HCT116 (cell line): Measurements from ENCODE around the gene SEPTIN12. TPM values are rescaled to one million over a fixed set of nuclear protein-coding genes. Genes with fewer than 3 reads are reported as not detected.
A peak's percentile ranks its signal among the peaks of the same experiment; 100 is the strongest.

Source experiments
- ATAC-seq: fragments of 200-7000 bp; cut with Tn5 transposase; 2 replicates; pipeline ENCODE4 v1.9.1; 2020; ENCODE audit warnings: mild to moderate bottlenecking, moderate library complexity
- BruUV-seq: library from RNA; stranded (reverse); fragments of 400-500 nt; replicated peaks from 2 replicates; lab custom pipeline; 2021; lab: Mats Ljungman, UMichigan
- CTCF ChIA-PET: fragments of 300-600 bp; sonication (Branson Sonifier 250); formaldehyde crosslinking; loops from one replicate; lab custom pipeline; 2021; ENCODE audit warnings: antibody characterized with exemption; lab: Charles Lee
- POLR2A ChIA-PET: fragments of 300-600, 350-600 bp; sonication (Branson Sonifier 250); formaldehyde crosslinking; loops from one replicate; lab custom pipeline; 2021; ENCODE audit warnings: antibody characterized with exemption; lab: Charles Lee
- RAD21 ChIA-PET, 2 experiments: fragments of 300-600 bp; sonication (Branson Sonifier 250); formaldehyde crosslinking; loops; one replicate each; lab custom pipeline; 2023; ENCODE audit warnings: low total read pairs in 2 of 2; ENCODE audit not compliant: uncharacterized antibody in 2 of 2, unreplicated experiment in 2 of 2, low non-redundant PET in 1 of 2; lab: Charles Lee
- DNase-seq: peaks from one replicate; pipeline ENCODE4 v3.0.0-alpha.2; 2010; ENCODE audit warnings: low read depth, low spot score
- H2AFZ ChIP-seq: fragments of 200-600 bp; shearing (Covaris generic), sonication (generic); 2 replicates; pipeline ENCODE4 v1.6.1; 2017; ENCODE audit warnings: low read depth, mixed run types, mixed read lengths, antibody characterized with exemption, low read length; ENCODE audit not compliant: poor library complexity, severe bottlenecking
- H3K27ac ChIP-seq: 2 replicates; pipeline ENCODE4 v1.5.1; 2012; ENCODE audit warnings: low read depth, low read length
- H3K27me3 ChIP-seq: fragments of 200-600 bp; sonication (generic); 2 replicates; pipeline ENCODE4 v1.6.1; 2016; ENCODE audit warnings: mixed run types, low read length, mixed read lengths; ENCODE audit not compliant: insufficient read depth
- H3K36me3 ChIP-seq, 2 experiments: fragments of 200-500 bp in 1 of 2; fragments of 200-600 bp in 1 of 2; sonication (Bioruptor generic) in 1 of 2; sonication (generic) in 1 of 2; 2 replicates each; pipeline versions ENCODE4 v1.5.1 to v1.6.1; 2014 to 2016; ENCODE audit warnings: low read length in 2 of 2, inconsistent platforms in 1 of 2, mixed read lengths in 1 of 2, mixed run types in 1 of 2; ENCODE audit not compliant: insufficient read depth in 2 of 2, control insufficient read depth in 1 of 2
- H3K4me1 ChIP-seq, 2 experiments: fragments of 200-600 bp in 1 of 2; sonication (generic) in 1 of 2; 2 replicates each; pipeline versions ENCODE4 v1.5.1 to v1.6.1; 2012 to 2017; ENCODE audit warnings: low read length in 2 of 2, inconsistent platforms in 1 of 2, mild to moderate bottlenecking in 1 of 2, mixed read lengths in 1 of 2, mixed run types in 1 of 2, moderate library complexity in 1 of 2; ENCODE audit not compliant: insufficient read depth in 2 of 2, control insufficient read depth in 1 of 2
- H3K4me2 ChIP-seq: fragments of 200-600 bp; sonication (generic); 2 replicates; pipeline ENCODE4 v1.6.1; 2017; ENCODE audit warnings: mixed run types, low read length, mixed read lengths
- H3K4me3 ChIP-seq, 2 experiments: fragments of 200-600 bp in 1 of 2; sonication (generic) in 1 of 2; replicated peaks in 1 of 2; 2 replicates each; pipeline ENCODE4 v1.5.1; 2011 to 2016; ENCODE audit warnings: low read length in 2 of 2, control low read depth in 1 of 2, low read depth in 1 of 2, mild to moderate bottlenecking in 1 of 2, mixed read lengths in 1 of 2, mixed run types in 1 of 2
- H3K79me2 ChIP-seq: fragments of 200-600 bp; sonication (generic); 2 replicates; pipeline ENCODE4 v1.6.1; 2017; ENCODE audit warnings: mild to moderate bottlenecking, mixed run types, low read length, moderate library complexity, mixed read lengths; ENCODE audit not compliant: insufficient read depth
- H3K9ac ChIP-seq: fragments of 200-600 bp; sonication (generic); 2 replicates; pipeline ENCODE4 v1.6.1; 2016; ENCODE audit warnings: low read length, mixed read lengths
- H3K9me2 ChIP-seq: fragments of 200-600 bp; sonication (generic), shearing (Covaris generic); 2 replicates; pipeline ENCODE4 v1.6.1; 2017; ENCODE audit warnings: mixed run types, mild to moderate bottlenecking, moderate library complexity; ENCODE audit not compliant: insufficient read depth
- H3K9me3 ChIP-seq, 2 experiments: fragments of 200-500 bp in 1 of 2; fragments of 200-600 bp in 1 of 2; sonication (Bioruptor generic) in 1 of 2; sonication (generic) in 1 of 2; 2 replicates each; pipeline ENCODE4 v1.6.1; 2014 to 2017; ENCODE audit warnings: low read length in 2 of 2, mixed read lengths in 2 of 2, inconsistent platforms in 1 of 2, low read depth in 1 of 2, mild to moderate bottlenecking in 1 of 2, mixed run types in 1 of 2, moderate library complexity in 1 of 2; ENCODE audit not compliant: control insufficient read depth in 1 of 2, insufficient read depth in 1 of 2
- H4K20me1 ChIP-seq: fragments of 200-600 bp; sonication (generic), shearing (Covaris generic); 2 replicates; pipeline ENCODE4 v1.6.1; 2017; ENCODE audit warnings: mixed run types, mild to moderate bottlenecking, moderate library complexity; ENCODE audit not compliant: insufficient read depth
- ATF3 ChIP-seq: IDR thresholded peaks from 2 replicates; pipeline ENCODE4 v1.6.1; 2012
- CBX3 ChIP-seq: IDR thresholded peaks from 2 replicates; pipeline ENCODE4 v1.6.1; 2012; ENCODE audit warnings: low read depth
- CEBPB ChIP-seq: IDR thresholded peaks from 2 replicates; pipeline ENCODE4 v1.6.1; 2012; ENCODE audit warnings: low read depth
- EGR1 ChIP-seq: IDR thresholded peaks from 2 replicates; pipeline ENCODE4 v1.6.1; 2012; ENCODE audit warnings: low read depth
- ELF1 ChIP-seq: IDR thresholded peaks from 2 replicates; pipeline ENCODE4 v1.6.1; 2012; ENCODE audit warnings: low read depth, borderline replicate concordance
- EZH2 ChIP-seq: fragments of 200-600 bp; sonication (generic); IDR thresholded peaks from 2 replicates; pipeline ENCODE4 v1.6.1; 2017; ENCODE audit warnings: antibody characterized with exemption, mixed run types
- EZH2phosphoT487 ChIP-seq: fragments of 200-600 bp; IDR thresholded peaks from 2 replicates; pipeline ENCODE4 v1.6.1; 2018; ENCODE audit warnings: antibody characterized with exemption, borderline replicate concordance
- FOSL1 ChIP-seq: IDR thresholded peaks from 2 replicates; pipeline ENCODE4 v1.6.1; 2012; ENCODE audit warnings: low read depth
- JUND ChIP-seq: IDR thresholded peaks from 2 replicates; pipeline ENCODE4 v1.6.1; 2012
- MAX ChIP-seq: IDR thresholded peaks from 2 replicates; pipeline ENCODE4 v1.6.1; 2012
- POLR2A ChIP-seq: IDR thresholded peaks from 2 replicates; pipeline ENCODE4 v1.7.0; 2011; ENCODE audit warnings: borderline replicate concordance; ENCODE audit not compliant: insufficient read depth, insufficient read length; ENCODE audit errors: extremely low read depth
- POLR2AphosphoS5 ChIP-seq: IDR thresholded peaks from 2 replicates; pipeline ENCODE4 v1.6.1; 2011; ENCODE audit warnings: mild to moderate bottlenecking, low read depth, low read length, moderate library complexity
- RAD21 ChIP-seq: IDR thresholded peaks from 2 replicates; pipeline ENCODE4 v1.6.1; 2012; ENCODE audit warnings: low read depth, mild to moderate bottlenecking
- REST ChIP-seq: IDR thresholded peaks from 2 replicates; pipeline ENCODE4 v1.6.1; 2012; ENCODE audit warnings: low read depth
- SIN3A ChIP-seq: IDR thresholded peaks from 2 replicates; pipeline ENCODE4 v1.6.1; 2012; ENCODE audit warnings: low read depth
- TCF7L2 ChIP-seq: IDR thresholded peaks from 2 replicates; pipeline ENCODE4 v1.7.0; 2011; ENCODE audit warnings: borderline replicate concordance, inconsistent platforms; ENCODE audit not compliant: insufficient read depth, insufficient read length; ENCODE audit errors: extremely low read depth
- ZBTB33 ChIP-seq: IDR thresholded peaks from 2 replicates; pipeline ENCODE4 v1.6.1; 2011; ENCODE audit warnings: mild to moderate bottlenecking, low read length, moderate library complexity; ENCODE audit not compliant: insufficient replicate concordance; ENCODE audit errors: extremely low read depth
- ZFX ChIP-seq: fragments of 450-650 bp; IDR thresholded peaks from 2 replicates; pipeline ENCODE4 v1.6.1; 2017
- ZNF274 ChIP-seq: fragments of 200-500 bp; sonication (Bioruptor generic); IDR thresholded peaks from 2 replicates; pipeline ENCODE4 v1.6.1; 2014; ENCODE audit warnings: mild to moderate bottlenecking, low read depth, low read length, inconsistent platforms
- intact Hi-C: fragments of 100-400 bp; cut with micrococcal nuclease; formaldehyde crosslinking; loops from 2 replicates; pipeline ENCODE4 v1.10.0; 2022
- total RNA-seq: library from RNA; stranded (reverse); gene quantifications from one replicate; pipeline ENCODE4 v1.2.1, GENCODE V29; 2021; ENCODE audit not compliant: unreplicated experiment

SEPTIN12 gene
- total RNA-seq, 1 experiment from 2014 or later = not detected

- CTCF ChIA-PET = no interaction called here
- no peaks in the 10 kb centered on the region for H4K20me1 ChIP-seq
- peak; percentile 35; the same call in 1 of the 2 replicates for ATAC-seq
- intact Hi-C loops = no loop called here
- DNase-seq = no peak
- H3K27ac ChIP-seq = no peak within 1 kb of the TSS; the same call in 1 of the 2 replicates
- H3K9ac ChIP-seq = no peak within 1 kb of the TSS
- POLR2A ChIA-PET = no interaction called here
- H3K36me3 ChIP-seq = no peaks in the 10 kb centered on the region
- H3K79me2 ChIP-seq = no peaks in the 10 kb centered on the region
- H3K4me2 ChIP-seq = no peak within 1 kb of the TSS
- BruUV-seq = no TSS peak
- H3K4me3 ChIP-seq = no peak within 1 kb of the TSS
- TF ChIP-seq EZH2phosphoT487 (no peak), JUND (no peak), CEBPB (no peak), SIN3A (no peak), ZFX (no peak), ZBTB33 (no peak), EZH2 (no peak), CBX3 (no peak), MAX (no peak), ATF3 (no peak), FOSL1 (no peak), EGR1 (no peak), RAD21 (no peak), ELF1 (no peak), TCF7L2 (no peak), REST (no peak), POLR2AphosphoS5 (no peak), ZNF274 (no peak), POLR2A (no peak)
- H2AFZ ChIP-seq = no peak within 1 kb of the TSS
- H3K9me2 ChIP-seq = no peaks in the 10 kb centered on the region
- RAD21 ChIA-PET = no interaction called here
- H3K9me3 ChIP-seq = no peaks in the 10 kb centered on the region
- no peaks in the 10 kb centered on the region for H3K27me3 ChIP-seq
- H3K4me1 ChIP-seq = peaks cover 2% of the 10 kb centered on the region in 2 experiments
Observed at GRCh38 chr16:4795181-4795827, 7.2 kb upstream of the SEPTIN12 start, which contains the start of gene SMIM22. Gene SMIM22 (plus strand): TSS chr16:4795369. CDS start chr16:4795735, 366 bp downstream.
